GM11168 (cell line): ENCODE results near the gene HOMER3.
"Not testable (repeated sequence)": the region's sequence is repeated elsewhere in the genome, so short reads cannot be mapped to it uniquely, and the experiment has no call there.

ENCODE experiments used
- in situ Hi-C: fragments of 300-500 bp; cut with MboI; formaldehyde crosslinking; loops from one replicate; pipeline ENCODE4 v1.12.0; 2022; ENCODE audit warnings: low sequenced_read_pairs; ENCODE audit not compliant: unreplicated experiment

HOMER3 gene

DNA sequence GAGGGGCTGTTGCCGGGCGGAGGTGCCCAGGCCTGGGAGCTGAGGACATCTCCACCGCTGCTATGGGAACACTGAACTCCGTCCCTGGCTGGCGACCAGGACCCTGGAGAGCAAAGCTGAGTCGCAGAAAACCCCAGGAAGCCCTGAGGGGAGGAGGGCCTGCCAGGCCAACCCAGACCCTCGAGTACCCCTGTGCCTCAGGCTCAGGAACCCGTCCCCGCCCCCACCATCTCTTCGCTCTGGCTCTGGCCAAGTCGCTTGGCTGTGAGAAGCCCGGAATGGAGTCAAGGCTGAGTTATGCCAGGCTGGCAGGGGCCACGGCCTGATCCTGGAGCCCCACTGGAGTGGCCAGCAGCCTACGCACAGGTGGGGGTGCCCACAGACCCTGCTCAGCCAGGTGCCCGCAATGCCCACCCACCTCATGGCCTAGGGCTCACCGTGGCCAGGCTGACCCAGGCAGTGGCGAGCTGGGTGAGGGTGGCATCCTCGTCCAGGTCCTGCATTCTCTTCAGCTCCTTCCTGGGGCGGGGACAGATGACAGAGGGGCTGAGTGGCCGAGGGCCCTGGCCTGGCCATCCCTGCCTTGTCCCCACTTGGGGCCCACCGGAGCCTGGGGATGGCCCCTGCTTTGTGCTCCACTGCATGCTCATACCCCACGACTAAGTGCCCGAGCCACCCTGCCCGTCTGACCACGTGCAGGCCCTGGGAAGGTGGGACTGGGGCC is 36.5 kb downstream of the HOMER3 start:
- in situ Hi-C loops: no loop called here

DNA sequence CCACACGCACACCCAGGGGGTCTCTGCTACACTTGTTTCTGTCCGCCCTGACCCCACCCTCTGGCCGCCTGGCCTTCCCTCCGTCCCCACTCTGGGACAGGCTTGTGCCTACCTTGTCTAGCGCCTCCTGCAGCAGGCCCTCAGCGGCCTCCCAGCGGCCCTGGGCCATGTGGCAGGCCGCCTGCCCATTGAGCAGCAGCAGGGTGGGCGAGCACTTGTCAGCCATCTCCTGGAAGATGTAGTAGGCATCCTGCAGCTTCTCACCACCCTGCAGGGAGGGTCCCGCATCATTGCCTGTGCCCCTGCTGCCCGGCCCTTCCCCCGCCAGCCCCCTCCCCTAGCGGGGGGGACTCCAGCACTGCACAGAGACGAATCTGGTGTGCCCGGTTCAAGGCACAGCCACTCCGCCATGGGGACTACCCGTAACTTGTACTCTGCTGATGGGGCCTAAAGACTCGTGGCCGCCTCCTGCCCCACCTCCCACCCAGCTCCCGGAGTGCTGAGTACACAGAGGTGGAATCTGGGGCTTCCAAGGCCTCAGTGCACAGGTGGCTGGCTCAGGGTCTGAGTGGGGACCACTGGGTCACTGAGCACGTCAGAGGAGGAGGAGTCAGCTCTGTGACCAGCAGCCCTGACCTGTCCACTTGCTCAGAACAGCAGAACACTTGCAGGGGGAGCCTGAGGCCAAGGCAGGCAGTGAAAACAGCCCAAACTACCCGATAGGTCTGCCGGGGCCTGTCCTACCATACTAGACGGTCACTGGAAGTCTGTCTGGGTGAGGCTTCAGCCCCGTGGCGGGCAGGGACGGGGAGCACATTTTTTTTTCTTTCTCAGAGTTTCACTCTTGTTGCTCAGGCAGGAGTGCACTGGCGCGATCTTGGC is 37.6 kb downstream of the HOMER3 start:
- in situ Hi-C loops: no loop called here

DNA sequence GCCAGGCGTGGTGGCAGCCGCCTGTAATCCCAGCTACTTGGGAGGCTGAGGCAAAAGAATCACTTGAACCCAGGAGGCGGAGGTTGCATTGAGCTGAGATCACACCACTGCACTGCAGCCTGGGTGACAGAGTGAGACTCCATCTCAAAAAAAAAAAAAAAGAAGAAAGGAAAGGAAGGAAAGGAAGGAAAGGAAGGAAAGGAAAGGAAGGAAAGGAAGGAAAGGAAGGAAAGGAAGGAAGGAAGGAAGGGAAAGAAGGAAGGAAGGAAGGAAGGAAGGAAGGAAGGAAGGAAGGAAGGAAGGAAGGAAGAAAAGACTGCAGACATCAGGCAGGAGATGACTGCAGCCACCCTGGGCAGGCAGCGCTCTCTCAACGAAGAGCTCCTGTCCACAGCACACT is 38.5 kb downstream of the HOMER3 start:
- in situ Hi-C loops: not testable (repeated sequence)

DNA sequence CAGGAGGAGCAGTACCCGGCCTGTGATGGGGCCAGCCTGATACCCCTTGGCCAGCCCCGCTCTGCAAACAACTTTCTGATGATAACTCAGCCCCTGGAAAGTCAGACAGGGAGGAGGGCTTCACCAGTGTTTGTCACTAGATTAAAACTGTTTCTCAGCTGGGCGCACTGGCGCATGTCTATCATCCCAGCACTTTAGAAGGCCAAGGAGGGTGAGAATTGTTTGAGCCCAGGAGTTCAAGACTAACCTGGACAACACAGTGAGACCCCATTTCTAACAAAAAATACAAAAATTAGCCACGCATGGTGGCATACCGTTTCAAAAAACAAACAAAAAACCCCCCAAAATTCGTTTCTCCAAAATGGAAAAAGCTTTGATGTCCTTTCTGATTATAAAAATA is 39.5 kb downstream of the HOMER3 start:
- in situ Hi-C loops: no loop called here

DNA sequence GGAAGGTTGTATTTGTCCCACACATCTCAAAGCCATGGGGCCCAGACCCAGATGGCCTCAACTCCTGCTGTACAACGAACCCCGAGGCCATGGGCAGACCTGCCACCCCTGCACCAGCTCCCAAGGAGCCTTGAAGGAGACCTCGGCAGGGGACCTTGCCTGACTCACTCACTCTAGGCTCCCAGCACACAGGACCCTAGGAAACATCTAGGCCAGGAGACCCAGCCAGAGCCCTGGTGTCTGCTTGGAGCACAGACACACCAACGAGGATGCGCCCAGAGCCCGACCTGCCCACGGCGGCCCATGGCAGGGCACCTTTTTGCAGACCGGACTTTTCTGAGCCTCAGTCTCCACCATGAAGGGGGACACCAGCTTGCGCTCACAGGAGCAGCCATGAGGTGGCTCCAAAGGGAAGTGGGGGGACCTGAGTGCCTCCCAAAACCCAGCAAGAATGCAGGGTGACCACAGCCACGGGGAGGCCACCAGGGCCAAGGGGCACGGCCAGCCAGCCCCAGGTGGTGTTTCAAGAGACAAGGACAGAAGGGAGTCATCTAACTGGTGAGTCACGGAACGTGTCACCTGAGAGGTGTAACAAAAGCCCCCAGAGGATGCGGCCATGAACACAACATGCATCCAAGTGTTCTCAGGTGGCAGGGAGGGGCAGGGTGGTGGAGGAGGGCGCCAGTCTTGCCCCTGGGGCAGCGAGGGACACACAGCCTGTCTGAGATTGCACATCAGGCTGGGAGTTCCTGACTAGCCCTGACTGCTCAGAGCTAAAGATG is 40.1 kb downstream of the HOMER3 start:
- in situ Hi-C loops: no loop called here

DNA sequence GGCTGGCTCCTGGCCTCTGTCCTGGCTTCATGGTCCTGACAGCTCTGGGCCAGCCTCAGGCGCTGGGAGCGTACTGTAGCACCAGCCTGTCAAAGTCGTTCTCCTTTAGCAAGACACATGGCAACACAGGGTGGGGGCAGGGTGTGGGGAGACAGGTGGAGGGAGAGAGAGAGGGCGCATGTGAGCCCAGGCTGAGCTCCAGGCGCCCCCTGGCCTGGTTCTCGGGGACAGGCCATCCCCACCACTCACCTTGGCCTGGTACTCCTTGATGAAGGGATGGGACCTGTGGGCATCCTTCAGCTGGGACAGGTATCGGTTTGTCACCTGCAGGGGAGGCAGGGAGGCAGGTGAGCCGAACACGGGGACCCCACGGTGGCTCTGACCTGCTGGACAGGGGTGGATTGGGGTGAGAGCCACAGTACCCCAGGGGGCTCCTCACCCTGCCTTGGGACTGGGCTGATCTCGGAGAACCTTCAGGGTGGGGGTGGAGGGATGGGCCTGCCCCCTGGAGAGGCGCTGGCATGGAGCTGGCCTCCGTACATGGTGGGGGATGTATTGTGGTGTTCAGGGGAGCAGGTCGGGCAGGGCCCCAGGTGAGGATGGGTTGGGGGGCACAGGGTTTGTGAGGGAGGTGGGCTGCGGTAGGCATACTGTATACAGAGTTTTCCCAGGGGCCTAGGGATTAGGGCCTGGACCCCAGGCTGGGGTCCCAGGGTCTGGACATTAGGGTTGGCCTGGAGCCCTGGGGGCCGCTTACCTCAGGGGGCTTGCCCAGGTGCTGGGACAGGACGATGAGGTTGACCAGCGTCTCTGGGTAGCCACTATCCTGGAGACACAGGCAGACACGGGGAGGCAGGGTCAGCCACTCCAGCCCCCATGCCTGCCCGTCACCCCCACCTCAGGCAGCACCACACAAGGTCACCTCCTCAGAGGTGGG is 41.1 kb downstream of the HOMER3 start:
- in situ Hi-C loops: no loop called here

DNA sequence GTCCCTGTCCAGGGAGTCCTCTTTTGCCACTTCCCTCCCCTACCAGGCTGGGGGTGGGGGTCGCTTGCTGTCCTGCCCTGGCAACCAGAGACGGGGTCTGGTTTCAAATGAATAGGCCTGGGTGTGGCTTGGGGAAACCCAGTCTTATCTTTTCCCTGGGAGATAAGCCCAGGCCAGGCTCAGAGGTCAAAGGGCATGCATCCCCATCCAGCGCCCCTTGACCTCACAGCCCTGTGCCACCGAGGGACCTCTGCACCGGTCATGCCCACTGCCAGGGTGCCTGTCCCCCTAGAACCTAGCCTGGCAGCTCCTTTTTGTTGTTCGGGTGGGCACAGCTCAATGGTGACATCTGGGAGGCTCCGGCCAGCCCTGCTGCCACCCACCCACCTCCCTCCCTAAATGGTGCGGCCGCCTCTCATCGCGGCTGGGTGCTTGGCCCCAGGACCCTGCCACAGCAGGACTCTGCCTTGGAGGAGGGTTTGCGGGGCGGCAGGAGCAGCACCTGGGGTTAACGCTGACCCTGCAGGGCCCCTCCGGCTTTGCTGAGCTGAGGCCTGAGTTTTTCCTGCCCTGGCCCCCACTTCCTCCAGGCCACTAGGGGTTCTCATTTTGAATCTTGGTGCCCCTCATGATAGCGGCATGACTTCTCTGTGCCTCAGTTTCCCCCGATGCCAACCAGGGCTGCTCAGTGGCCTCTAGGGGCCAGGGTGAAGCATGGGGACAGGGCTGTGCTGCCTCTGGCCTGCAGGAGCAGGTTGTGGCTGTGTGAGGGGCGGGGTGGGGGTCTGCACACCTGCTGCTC is 42.2 kb downstream of the HOMER3 start:
- in situ Hi-C loops: no loop called here

DNA sequence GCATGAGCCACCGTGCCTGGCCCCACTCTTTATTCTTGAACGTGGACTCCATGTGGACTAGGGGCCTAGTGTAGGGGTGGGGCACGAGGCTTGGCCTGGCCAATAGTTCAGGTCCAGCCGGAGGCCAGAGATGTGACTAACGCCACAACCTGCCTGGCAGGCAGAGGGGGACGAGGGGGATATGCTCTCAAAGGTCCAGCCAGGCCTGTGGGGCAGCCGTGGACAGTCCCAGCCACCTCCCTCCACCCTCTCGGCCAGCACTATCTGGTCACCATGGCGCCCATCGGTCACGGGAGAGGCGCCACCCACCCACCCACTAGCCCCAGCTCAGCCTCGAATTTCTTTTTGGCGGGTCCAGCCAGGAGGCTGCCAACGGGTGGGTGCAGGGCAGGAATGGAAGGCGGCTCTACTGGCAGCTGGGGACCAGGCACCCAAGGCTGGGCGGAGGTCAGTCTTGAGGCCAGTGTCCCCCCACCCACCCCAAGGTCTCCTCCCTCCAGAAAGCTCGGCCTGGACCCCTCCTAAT is 42.9 kb downstream of the HOMER3 start:
- in situ Hi-C loops: no loop called here

DNA sequence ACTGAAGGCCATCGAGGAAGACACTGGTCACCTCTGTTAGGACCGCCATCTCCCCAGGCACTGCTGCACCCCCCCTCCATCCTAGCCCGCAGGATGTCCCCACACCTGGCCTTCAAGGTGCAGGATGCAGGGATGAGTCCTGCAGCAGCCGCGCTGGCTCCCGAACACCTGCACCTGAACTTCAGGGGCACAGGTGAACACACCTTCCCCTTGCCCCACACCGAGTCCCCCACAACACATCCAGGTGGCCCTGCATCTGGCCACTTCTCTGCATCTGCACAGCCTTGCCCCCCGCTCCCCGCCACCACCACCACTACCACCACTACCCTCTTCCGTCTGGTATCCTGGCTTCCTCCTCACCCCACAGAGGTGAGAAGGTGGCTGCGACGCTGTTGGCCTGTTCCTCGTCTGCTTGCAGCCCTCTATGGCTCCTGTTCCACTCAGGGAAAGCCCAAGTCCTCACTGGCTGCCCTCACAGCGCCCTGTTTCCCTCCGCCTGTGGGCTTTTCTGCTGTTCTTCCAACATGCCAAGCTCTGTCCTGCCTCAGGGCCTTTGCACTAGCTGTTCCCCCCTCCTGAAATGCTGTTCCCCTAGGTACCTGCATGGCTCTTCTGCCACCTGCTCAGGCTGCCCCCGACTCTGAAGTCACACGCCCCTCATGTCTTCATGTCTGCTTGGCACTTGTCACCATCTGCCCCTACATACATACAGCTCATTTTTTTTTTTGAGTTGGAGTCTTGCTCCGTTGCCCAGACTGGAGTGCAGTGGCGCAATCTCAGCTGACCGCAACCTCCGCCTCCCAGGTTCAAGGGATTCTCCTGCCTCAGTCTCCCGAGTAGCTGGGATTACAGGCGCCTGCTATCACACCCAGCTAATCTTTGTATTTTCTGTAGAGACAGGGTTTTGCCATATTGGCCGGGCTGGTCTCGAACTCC is 43.7 kb downstream of the HOMER3 start:
- in situ Hi-C loops: no loop called here

DNA sequence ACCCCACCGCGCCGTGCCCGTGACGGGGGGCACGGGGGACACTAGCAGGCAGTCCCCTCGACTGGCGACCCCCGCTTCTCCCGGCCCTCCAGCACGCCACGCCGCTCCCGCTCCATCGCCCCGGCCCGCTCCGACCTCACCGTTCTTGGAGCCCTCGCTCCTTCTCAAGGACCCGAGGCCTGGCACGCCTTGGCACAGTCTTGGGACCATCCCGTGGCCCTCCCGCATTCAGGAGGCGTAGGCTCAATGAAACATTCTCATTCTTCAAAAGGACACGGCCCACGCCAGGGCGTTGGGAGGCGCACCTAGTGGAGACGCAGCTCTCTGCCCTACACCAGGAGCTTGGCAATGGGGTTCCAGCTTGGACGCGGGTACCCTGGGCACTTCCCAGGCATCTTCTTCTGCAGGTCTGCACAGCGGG is 44.6 kb downstream of the HOMER3 start:
- in situ Hi-C loops: no loop called here

DNA sequence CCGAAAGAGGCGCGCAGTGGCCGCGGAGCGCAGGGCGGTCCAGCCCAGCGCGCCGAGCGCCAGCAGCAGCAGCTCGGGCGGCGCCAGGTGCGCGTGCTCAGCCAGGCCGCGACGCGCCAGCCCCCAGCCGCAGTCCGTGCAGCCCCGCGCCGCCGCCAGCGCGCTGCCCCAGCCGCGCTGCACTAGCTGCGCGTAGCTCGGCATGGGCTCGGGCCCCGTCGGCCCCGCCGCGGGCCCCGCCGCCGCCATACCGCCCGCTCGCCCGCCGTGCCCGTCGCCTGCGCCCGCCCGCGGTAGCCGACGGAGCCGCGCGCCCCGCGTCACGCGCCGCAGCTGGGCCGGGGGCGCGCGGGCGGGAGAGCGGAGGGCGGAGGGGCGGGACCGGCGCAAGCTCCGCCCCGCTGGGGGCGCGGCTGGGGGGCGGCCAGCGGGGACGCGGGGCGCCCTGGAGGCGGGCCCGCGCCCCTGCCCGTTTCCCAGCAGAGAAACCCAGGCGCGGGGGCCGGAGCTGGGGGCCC is 45.1 kb downstream of the HOMER3 start, which contains the start of gene CERS1:
Gene CERS1, minus strand, starts transcription at position 335 of the 518 bp plus-strand sequence. Its CDS starts 86 bp downstream, at position 249.
- in situ Hi-C loops: no loop called here

DNA sequence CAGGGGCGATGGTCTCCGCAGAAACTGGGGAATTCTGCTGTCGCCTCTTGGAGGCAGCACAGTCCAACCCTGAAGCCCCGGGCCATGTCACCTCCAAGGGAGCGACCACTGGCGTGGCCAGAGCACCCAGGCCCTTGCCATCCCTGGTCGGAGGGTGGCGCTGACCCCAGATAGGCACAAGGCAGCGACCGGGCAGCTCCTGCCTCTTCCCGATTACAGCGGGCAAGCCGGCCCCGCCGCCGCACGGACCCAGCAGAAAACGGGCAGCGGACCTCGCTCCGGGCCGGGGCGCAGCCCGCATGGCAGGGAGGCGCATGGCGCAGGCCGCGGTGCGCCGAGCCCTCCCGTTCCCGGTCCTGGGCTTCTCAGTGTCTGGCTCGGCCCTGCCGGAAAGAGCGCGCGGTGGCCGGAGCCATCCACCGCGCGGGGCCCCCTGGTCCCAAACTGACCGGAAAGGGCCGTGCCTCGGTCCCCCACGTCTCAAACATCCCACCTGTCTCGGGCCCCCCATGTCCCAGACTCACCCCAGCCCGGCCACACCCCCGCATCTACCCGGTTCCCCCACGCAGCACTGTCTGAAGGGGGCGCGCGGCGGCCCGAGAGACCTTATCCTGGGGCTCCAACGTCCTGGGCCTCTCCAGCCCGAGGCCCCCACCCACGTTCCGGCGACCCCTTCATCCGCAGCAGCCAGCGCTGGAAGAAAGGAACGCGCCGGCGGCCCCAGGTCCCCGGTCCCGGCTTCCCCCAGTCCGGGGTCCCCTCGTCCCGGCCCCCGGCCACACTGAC is 45.8 kb downstream of the HOMER3 start:
- in situ Hi-C loops: no loop called here

DNA sequence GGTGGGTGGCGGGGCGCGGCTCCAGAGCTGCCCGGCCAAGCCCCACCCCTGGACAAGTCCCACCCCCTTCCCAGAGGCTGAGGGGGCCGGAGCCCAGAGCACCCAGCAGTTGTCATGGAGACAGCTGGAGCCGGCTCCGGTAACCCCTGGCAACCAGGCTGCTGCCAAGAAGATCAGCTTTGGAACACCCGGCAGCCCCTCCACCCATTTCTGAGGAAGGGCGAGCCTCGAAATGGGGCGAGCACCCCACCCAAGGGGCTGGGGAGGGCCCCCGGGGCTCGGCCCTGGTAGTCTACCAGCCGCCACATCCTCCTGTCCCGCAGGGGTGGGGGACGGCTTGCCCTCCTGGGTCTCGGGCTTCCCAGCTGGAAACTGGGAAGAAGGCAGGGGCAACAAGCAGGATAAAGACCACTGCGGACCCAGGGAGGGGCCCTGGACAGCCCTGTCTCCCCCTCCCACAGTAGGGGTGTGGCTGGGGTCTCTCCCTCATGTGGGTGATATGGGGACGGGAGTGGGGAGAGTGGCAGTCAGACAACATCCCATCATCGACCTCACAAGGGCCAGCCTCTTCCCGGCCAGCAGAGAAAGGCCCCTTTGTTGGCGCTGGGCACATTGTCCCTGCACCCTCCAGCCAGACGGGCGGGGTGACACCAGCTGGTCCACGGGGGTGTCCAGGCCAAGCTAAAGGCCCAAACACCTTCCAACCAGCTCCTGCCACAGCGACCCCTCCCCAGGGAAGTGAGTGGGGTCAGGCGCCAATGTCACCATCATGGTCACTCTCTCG is 46.6 kb downstream of the HOMER3 start:
- in situ Hi-C loops: no loop called here

DNA sequence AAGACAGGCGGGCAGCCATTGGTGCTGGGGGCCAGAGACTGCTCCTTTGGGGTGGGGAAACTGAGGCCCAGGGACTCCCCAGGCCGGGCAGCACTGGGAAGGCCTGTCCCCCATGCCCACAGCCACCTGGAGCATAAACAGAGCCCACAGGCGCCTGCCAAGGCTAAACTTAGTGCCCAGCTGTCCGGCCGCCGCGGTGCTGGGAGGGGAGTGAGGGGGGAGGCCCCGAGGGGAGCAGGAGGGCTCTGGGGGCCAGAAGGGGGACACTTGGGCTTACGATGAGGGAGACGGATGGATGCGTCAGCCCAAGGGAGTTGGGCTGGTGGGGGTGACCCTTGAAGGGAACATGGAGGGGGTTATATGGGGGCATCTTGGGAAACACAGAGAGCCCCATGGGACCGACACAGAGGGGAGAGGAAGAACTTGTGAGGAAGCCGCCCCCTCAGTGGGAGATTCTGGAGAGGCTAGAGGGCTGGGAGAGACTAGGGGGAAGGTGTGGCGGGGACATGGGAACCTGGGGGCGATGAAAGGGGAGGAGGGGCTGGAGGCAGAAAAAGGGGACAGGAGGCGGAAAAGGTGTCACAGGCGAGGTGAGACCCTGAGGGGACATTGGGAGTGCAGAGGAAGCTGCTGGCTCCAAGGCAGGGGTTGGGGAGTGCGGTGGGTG is 47.3 kb downstream of the HOMER3 start:
- in situ Hi-C loops: no loop called here
